ENCODE measurements around the gene ADAM15. TPM values are rescaled to one million over a fixed set of nuclear protein-coding genes. Genes with fewer than 3 reads are reported as not detected.

Gene ADAM15
- total RNA-seq, 1 experiment from 2014 or later: 38.4 TPM

DNA sequence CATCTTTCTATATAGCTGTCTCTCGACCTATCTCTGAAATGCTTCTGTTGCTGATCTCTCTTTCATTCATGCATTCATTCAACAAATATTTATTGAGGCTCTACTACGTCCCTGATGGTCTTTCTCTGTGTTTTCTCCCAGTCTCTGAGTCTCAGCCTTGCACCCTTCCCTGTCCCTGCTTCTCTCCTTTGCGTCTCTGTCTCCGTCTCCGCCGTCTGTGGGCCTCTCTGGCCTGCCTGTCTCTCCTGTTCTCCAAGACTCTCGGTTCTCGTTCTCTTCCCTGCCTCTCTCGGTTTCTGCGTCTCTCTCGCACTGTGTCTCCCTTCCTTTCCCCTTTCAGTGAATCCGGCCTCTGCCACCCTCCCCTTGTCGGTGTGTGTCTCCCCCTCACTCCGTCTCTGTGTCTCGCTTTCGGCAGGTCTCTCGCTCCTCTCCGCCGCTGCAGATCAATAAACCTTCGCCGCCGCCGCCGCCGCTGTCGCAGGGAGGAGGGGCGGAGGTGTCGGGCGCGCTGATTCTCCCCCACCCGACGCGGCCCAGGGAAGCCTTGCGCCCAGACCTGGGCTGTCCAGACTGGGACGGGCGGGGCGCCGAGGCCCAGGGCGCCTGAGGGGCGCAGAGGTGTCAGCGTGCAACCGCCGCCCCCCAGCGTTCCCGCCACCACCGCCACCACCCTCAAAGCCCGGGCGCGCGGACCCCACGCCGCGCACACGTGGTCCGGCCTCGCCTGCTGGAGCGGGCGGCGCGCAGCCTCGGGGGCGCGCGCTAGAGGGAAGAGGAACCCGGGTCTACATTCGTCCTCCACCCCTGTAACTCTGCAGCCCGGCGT is 30.6 kb downstream of the ADAM15 start (continued):
- TF ChIP-seq PRDM15 (CRISPR knock-in tag; IDR thresholded peaks at IDR 0.05) (no peak), ZNF532 (CRISPR knock-in tag; IDR thresholded peaks at IDR 0.05; ENCODE audit: borderline replicate concordance) (no peak), JAZF1 (CRISPR knock-in tag; IDR thresholded peaks at IDR 0.05) (no peak), CREM (CRISPR knock-in tag; IDR thresholded peaks at IDR 0.05) (no peak), ZNF512 (CRISPR knock-in tag; IDR thresholded peaks at IDR 0.05; ENCODE audit: borderline replicate concordance) (no peak), ETV6 (CRISPR knock-in tag; IDR thresholded peaks at IDR 0.05) (no peak), EMX1 (CRISPR knock-in tag; IDR thresholded peaks at IDR 0.05) (no peak), ZNF425 (CRISPR knock-in tag; conservative IDR thresholded peaks at IDR 0.05) (no peak), AFF4 (CRISPR knock-in tag; IDR thresholded peaks at IDR 0.05; ENCODE audit: borderline replicate concordance) (no peak), ARID4B (CRISPR knock-in tag; IDR thresholded peaks at IDR 0.05; ENCODE audit: borderline replicate concordance) (no peak), TP53 (CRISPR knock-in tag; IDR thresholded peaks at IDR 0.05) (0 out of 2 replicates have a peak, but pooled peaks have one; percentile 46), ZNF416 (CRISPR knock-in tag; IDR thresholded peaks at IDR 0.05) (no peak)
- TF ChIP-seq, protein P1, sequence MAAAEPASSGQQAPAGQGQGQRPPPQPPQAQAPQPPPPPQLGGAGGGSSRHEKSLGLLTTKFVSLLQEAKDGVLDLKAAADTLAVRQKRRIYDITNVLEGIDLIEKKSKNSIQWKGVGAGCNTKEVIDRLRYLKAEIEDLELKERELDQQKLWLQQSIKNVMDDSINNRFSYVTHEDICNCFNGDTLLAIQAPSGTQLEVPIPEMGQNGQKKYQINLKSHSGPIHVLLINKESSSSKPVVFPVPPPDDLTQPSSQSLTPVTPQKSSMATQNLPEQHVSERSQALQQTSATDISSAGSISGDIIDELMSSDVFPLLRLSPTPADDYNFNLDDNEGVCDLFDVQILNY (CRISPR knock-in tag; IDR thresholded peaks at IDR 0.05): peak; percentile 58; the same call in 1 of the 2 replicates
- TF ChIP-seq, protein P2, sequence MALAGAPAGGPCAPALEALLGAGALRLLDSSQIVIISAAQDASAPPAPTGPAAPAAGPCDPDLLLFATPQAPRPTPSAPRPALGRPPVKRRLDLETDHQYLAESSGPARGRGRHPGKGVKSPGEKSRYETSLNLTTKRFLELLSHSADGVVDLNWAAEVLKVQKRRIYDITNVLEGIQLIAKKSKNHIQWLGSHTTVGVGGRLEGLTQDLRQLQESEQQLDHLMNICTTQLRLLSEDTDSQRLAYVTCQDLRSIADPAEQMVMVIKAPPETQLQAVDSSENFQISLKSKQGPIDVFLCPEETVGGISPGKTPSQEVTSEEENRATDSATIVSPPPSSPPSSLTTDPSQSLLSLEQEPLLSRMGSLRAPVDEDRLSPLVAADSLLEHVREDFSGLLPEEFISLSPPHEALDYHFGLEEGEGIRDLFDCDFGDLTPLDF (CRISPR knock-in tag; IDR thresholded peaks at IDR 0.05): no peak

Data from WTC11 (cell line).